DMS 273 (cell line): ENCODE data around the gene RAB22A.
A peak's percentile ranks its signal among the peaks of the same experiment; 100 is the strongest.

Experiments used
- DNase-seq: peaks from one replicate; lab custom pipeline; 2025; ENCODE audit not compliant: unreplicated experiment; lab: John Stamatoyannopoulos, UW

Gene RAB22A

DNA sequence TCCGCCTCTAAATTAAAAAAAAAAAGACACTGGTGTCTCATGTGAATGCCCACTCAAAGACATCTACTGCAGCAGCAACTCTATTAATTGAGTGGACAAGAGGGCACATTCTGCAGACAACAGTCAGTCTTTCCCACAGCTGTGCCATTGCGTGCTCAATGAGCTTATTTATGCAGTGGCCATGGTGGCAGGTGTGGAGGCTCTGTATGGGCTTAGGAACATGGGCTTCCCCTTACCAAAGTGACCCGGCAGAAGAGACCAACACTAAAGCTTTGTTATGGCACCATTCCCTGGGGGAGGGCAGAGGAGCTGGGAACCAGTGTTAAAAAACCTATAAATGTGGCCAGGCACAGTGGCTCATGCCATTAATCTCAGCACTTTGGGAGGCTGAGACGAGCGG is 75.3 kb downstream of the RAB22A start:
- no peak for DNase-seq

DNA sequence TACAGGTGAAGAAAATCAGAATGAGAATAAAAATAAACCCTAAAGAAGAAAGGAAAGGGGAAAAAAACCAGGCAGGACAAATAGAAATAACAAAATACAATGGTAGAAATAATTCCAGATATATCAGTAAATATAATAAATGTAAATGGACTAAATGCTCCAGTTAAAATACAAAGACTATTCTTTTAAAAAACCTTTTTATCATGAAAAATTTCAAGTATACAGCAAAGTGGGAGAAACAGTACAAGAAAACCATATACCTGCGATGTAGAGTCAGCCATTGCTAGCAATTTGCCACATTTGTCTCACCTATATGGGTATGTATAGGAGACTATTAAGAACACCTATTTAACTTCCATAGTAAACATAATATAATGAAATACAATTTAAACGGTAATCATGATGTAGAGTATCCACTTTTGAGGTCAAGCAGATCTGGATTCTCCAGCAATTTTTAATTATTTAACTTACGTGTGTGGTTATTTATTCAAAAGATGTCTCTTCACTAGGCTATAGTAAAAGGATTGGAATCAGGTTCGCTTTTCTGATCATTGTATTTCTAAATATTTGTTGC is 78.6 kb downstream of the RAB22A start:
- no peak for DNase-seq

DNA sequence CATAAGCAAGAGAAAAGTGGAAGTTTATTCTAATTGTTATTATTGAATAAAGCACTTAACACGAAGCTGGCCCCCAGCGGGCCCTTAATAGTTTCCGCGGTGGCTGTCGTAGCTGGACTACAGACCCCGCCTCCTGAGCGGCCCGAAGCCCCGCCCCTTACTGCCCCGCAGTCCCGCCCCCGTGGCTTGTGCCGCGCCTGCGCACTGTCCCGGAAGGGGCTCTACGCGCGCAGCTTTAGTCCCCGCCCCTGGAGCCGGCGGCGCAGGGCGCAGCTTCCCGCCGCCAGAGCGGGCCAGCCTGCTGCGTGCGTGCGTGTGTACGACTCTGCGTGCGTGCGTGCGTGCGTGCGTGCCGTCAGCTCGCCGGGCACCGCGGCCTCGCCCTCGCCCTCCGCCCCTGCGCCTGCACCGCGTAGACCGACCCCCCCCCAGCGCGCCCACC is 79.4 kb downstream of the RAB22A start, which contains the start of gene VAPB:
TSS of gene VAPB (plus strand) at position 348 of the 442 bp plus-strand sequence. CDS start 231 bp downstream, outside the sequence.
- DNase-seq = peak; percentile 98

DNA sequence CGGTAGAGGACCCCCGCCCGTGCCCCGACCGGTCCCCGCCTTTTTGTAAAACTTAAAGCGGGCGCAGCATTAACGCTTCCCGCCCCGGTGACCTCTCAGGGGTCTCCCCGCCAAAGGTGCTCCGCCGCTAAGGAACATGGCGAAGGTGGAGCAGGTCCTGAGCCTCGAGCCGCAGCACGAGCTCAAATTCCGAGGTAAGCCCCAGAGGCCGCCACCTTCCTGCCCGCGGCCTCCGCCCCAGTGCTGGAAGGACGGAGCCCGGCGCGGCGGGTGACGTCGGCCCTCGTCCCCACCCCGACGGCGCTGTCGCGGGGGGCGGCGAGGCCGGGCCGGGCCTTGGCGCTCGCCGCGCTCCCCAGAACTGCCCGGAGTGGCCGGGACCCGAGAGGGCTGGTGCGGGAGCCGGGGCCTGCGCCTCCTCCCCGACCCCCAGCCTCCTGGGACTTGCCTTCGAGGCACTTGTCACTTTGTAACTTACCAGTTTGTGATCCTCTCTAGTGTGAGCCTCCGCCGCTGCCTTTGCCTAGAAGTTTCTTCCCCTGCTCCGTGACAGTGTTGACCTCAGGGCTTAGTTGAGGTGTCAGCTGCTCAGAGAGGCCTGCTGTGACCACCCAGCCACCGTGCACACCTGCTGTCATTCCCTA is 79.9 kb downstream of the RAB22A start:
- peak; percentile 73 for DNase-seq

- no peak for DNase-seq
Observed at GRCh38 chr20:58389968-58390658, 80.6 kb downstream of the RAB22A start.

DNA sequence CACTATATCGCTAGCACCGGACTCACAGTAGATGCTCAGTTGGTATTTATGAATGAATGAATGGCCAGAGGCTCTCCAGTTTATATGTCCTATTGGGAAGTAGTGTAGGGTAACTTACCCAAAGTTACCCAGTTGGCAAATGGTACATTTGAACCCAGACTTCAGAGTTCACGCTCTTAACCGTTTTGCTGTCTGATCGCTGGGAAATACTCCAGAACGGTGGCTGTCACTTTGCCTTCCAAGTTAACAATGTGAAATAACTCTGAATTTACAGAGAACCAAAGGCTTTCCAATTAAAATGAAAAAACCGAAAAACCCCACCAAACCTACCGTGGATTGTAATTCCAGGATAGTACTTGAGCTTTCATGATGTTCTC is 81.1 kb downstream of the RAB22A start:
- DNase-seq = no peak

DNA sequence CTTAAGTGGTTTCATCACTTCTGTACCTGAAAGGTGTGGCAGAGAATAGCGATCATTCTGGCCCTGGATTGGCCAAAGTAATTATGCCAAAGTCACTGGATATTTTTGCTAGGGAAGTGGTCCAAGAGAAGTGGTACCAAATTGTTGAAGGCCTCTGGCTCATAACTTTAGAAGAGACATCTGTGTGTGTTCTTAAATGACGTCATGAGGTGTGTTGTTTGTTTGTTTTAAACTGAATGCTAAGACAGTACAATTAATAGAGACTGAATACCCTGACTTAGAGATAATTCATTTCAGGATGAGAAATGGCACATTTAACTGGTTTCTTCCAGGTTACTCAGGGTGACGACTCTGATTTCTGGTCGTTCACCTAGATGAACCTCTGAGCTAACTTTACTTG is 82.8 kb downstream of the RAB22A start:
- no peak for DNase-seq

GRCh38 chr20:58393299-58393698 is 83.8 kb downstream of the RAB22A start:
- no peak for DNase-seq

- DNase-seq = no peak
Observed at GRCh38 chr20:58394801-58395200, 85.3 kb downstream of the RAB22A start.

DNA sequence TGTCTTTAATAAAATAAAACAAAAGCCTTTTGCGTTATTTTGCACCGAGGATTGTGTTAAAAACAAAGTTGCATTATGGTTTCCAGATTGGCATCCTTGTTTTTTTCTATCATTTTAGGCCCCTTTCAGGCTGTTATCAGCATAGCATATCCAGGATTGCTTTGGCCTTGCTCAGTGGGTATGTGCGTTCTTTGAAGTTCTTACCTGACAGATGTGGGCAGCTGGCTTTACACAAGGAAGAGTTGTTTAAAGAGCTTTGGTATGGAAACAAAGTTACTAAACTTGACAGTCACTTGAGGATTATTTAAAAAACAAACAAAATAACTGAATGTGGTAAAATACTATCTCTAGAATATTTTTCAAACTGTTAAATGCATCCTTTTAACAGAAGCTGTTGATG is 86.1 kb downstream of the RAB22A start:
- DNase-seq = no peak

DNA sequence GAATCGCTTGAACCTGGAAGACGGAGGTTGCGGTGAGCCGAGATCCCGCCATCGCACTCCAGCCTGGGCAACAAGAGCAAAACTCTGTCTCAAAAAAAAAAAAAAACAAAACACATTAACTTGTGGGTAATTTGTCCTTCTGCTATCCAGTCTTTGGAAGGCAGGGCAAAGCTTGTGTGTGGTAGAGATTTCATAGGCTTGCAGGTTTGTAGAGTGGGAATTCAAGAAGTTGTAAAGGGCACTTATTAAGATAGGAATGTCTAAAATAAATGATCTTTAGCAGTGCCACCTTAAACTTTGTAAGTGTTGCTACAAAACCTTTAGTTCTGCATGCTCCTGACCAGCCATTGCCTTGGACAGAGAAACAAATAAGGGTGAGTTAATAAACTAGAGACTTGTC is 87.9 kb downstream of the RAB22A start:
- no peak for DNase-seq

DNA sequence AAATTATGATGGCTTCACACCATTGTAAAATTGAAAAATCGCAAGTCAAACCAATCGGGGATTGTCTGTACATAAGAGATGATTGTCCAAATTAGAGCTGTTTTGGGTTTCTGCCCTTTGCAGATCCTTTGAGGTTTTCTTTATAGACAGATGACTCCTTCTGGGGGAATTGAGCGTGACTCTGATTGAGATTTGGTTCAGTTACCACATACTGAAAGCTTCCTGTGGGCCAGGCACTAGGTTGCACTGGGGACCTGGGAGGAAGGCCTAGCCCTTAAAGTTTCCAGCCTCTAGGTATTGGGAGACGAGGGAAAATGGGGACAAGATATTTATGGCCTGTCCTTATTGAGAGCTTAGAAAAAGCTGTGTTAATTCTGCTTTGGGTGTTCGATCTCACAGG is 88.7 kb downstream of the RAB22A start:
- no peak for DNase-seq

DNA sequence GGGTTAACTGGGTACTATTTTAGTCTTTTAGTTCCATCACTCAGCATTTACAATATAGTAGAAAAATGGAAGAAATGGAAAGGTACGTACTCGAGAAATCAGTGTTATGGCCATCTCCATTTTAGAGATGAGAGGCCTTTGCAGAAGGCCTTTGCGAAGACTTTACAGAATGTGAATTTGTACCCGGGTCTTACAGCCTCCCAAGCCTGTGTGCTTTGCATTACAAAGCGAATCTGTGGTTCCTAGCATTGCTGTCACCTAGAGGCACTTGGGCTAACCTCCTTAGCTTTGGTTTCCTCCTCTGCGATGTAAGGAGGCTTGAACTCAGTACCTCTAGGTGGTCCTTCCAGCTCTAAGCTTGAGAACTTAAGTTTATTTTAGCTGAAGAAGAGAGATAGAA is 90.4 kb downstream of the RAB22A start:
- DNase-seq = no peak

DNA sequence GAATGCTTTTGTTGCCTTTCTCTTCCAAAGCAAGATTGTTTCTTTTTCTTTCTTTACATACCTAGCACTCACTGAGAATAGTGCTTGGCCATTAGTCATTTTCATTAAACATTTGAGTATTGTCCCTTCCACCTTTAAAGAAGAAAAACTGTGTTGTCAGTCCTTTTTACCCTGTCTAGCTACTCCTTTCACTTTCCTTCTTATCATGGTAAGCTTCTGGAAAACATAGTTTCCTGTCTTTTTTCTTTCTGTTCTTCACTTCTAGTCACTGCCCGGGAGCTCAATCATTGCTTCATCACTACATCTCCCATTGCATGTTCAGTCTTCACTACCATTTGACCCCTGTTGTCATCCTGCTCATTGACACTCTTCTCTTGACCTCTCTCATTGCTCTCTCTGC is 91.6 kb downstream of the RAB22A start:
- no peak for DNase-seq

DNA sequence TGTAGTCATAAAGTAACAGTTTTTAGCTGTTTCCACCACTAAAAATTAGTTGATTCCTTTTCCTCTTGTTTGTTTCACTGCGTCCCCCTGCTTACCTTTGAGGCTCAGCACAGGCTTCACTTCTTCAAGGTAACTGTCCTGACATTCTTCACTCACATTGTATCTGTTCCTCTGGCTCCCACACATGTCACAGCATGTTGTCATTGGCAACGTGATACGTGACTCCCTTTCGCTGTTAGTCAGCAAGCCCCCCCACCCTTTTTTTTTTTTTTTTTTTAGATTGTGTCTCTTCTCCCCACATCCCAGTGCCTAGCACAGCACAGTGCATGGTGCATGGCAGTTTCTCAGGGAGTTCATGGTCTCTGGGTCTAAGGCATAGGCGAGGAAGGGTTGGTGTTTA is 92.8 kb downstream of the RAB22A start:
- no peak for DNase-seq

DNA sequence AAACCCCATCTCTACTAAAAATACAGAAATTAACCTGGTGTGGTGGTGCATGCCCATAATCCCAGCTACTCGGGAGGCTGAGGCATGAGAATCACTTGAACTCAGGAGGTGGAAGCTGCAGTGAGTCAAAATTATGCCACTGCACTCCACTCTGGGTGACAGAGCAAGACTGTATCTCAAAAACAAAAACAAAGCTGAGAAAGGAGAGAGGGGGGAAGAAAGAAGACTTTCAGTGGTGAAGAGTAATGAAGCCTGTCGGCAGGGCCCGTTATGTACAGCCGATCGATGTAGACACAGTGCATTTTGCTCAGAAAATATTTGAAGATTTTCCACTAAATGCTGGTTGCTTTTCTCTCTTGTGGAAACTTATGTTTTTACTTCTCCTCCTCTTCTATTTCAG is 93.3 kb downstream of the RAB22A start:
- no peak for DNase-seq

- DNase-seq = no peak
Observed at GRCh38 chr20:58403272-58403671, 93.8 kb downstream of the RAB22A start.

- no peak for DNase-seq
Observed at GRCh38 chr20:58405504-58406291, 96.2 kb downstream of the RAB22A start.

DNA sequence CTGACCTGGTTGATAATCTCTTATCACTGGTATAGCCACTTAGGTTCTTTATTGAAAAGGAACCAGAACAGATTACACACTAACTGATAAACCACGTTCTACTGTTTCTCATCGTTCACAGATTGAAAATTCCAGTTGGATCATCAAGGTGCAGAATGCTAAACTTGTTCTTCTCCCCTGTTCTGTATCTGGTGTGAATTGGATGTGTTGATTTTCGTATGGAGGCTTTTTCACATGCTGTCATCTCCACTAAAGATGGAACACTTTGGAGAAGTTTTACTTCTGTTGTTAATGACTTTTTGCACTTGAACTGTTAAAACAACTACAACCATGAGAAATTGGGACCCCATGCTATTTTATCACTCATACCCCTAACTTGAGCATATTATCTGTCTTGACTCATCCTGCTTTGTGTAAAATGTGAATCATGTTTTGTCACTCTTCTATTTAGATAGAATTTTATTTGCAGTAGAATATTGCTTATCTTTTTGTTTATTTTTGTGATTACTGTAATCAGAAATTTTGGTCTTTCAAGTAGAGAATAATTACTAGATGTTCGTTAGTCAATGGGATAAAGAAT is 97.0 kb downstream of the RAB22A start:
- no peak for DNase-seq

- DNase-seq = no peak
Observed at GRCh38 chr20:58407201-58407873, 97.8 kb downstream of the RAB22A start.
